ENCODE data around the gene TP73. TPM values are rescaled to one million over a fixed set of nuclear protein-coding genes. Genes with fewer than 3 reads are reported as not detected.
"Not testable (repeated sequence)": the region's sequence is repeated elsewhere in the genome, so short reads cannot be mapped to it uniquely, and the experiment has no call there.

Gene TP73
- total RNA-seq, 1 experiment from 2014 or later, result 10.0 TPM

GRCh38 chr1:3747903-3748302 is 95.6 kb downstream of the TP73 start:
- intact Hi-C loops (cut with micrococcal nuclease; ENCODE audit: unreplicated experiment), result no loop called here
- Histone ChIP-seq H3K4me1 (ENCODE audit: insufficient read depth, low read length, poor library complexity, severe bottlenecking) (peaks cover 11% of the 10 kb centered on the region), H3K36me3 (ENCODE audit: insufficient read depth, low read length, poor library complexity, severe bottlenecking) (no peaks in the 10 kb centered on the region), H3K27me3 (replicated peaks; ENCODE audit: insufficient read depth, low read depth, low read length, poor library complexity) (no peaks in the 10 kb centered on the region), H3K4me3 (ENCODE audit: low read depth, low read length, poor library complexity, severe bottlenecking) (peak overlapping the region; percentile 93), H3K27ac (ENCODE audit: low read depth, low read length, poor library complexity, severe bottlenecking) (no peak overlapping the region), H3K9me3 (ENCODE audit: low read depth, low read length, poor library complexity, severe bottlenecking) (no peaks in the 10 kb centered on the region)
- CTCF ChIA-PET, result no interaction called here
- TF ChIP-seq EZH2 (IDR thresholded peaks at IDR 0.05; ENCODE audit: borderline replicate concordance, low read depth, low read length, poor library complexity, severe bottlenecking) (no peak), CTCF (conservative IDR thresholded peaks at IDR 0.05; ENCODE audit: low read depth, low read length) (no peak)
- DNase-seq (ENCODE audit: low spot score), result no peak
- POLR2A ChIA-PET (ENCODE audit: low non-redundant PET), result interaction anchor here (0.7 kb wide), 1 partner anchor 83 kb away, joined by 4 read pairs; no protein-coding TSS in a partner anchor
- no TSS peak for BruUV-seq (replicated peaks)

DNA sequence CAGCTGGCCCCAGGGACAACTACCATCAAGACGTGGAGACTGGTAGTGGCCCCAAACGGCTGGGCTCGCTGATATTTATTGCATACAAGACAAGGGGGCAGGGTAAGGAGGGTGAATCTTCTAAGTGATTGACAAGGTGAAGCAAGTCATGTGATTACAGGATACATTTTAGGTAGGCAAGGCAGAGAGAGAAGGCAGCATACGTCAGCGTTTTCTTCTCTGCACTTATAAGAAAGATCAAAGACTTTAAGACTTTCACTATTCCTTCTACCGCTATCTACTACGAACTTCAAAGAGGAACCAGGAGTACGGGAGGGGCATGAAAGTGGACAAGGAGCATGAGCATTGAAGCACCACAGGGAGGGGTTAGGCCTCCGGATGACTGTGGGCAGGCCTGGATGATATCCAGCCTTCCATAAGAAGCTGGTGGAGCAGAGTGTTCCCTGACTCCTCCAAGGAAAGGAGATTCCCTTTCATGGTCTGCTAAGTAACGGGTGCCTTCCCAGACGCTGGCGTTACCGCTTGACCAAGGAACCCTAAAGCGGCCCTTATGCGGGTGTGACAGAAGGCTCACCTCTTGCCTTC is 96.1 kb downstream of the TP73 start:
- H3K27me3 ChIP-seq (replicated peaks; ENCODE audit: insufficient read depth, low read depth, low read length, poor library complexity); H3K36me3 ChIP-seq (ENCODE audit: insufficient read depth, low read length, poor library complexity, severe bottlenecking); POLR2A ChIA-PET (ENCODE audit: low non-redundant PET); DNase-seq (ENCODE audit: low spot score); intact Hi-C loops (cut with micrococcal nuclease; ENCODE audit: unreplicated experiment); H3K9me3 ChIP-seq (ENCODE audit: low read depth, low read length, poor library complexity, severe bottlenecking); H3K4me3 ChIP-seq (ENCODE audit: low read depth, low read length, poor library complexity, severe bottlenecking); BruUV-seq (replicated peaks); CTCF ChIA-PET; H3K27ac ChIP-seq (ENCODE audit: low read depth, low read length, poor library complexity, severe bottlenecking): not testable (repeated sequence)
- H3K4me1 ChIP-seq (ENCODE audit: insufficient read depth, low read length, poor library complexity, severe bottlenecking), result peaks cover 11% of the 10 kb centered on the region

- no peak overlapping the region for H3K4me3 ChIP-seq (ENCODE audit: low read depth, low read length, poor library complexity, severe bottlenecking)
- H3K9me3 ChIP-seq (ENCODE audit: low read depth, low read length, poor library complexity, severe bottlenecking), result no peaks in the 10 kb centered on the region
- DNase-seq (ENCODE audit: low spot score), result no peak
- CTCF ChIA-PET, result no interaction called here
- no peaks in the 10 kb centered on the region for H3K27me3 ChIP-seq (replicated peaks; ENCODE audit: insufficient read depth, low read depth, low read length, poor library complexity)
- no TSS peak for BruUV-seq (replicated peaks)
- POLR2A ChIA-PET (ENCODE audit: low non-redundant PET), result no interaction called here
- TF ChIP-seq EZH2 (IDR thresholded peaks at IDR 0.05; ENCODE audit: borderline replicate concordance, low read depth, low read length, poor library complexity, severe bottlenecking) (no peak), CTCF (conservative IDR thresholded peaks at IDR 0.05; ENCODE audit: low read depth, low read length) (no peak)
- peaks cover 11% of the 10 kb centered on the region for H3K4me1 ChIP-seq (ENCODE audit: insufficient read depth, low read length, poor library complexity, severe bottlenecking)
- intact Hi-C loops (cut with micrococcal nuclease; ENCODE audit: unreplicated experiment), result no loop called here
- H3K27ac ChIP-seq (ENCODE audit: low read depth, low read length, poor library complexity, severe bottlenecking), result no peak overlapping the region
- H3K36me3 ChIP-seq (ENCODE audit: insufficient read depth, low read length, poor library complexity, severe bottlenecking), result no peaks in the 10 kb centered on the region
Measured at GRCh38 chr1:3749512-3749911, 97.2 kb downstream of the TP73 start.

DNA sequence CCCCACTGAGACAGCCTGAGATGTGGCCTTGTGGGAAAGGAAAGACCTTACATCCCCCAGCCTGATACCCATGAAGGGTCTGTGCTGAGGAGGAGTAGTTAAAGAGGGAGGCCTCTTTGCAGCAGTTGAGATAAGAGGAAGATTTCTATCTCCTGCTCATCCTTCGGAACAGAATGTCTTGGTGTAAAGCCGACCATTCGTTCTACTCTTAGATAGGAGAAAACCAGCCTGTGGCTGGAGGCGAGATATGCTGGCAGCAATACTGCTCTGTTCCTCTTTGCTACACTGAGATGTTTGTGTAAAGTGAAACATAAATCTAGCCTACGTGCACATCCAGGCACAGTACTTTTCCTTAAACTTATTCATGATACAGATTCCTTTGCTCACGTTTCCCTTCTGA is 98.4 kb downstream of the TP73 start:
- ChIA-PET CTCF (no interaction called here), POLR2A (ENCODE audit: low non-redundant PET) (no interaction called here)

More for the DNA sequence above, 98.4 kb downstream of the TP73 start:
- Histone ChIP-seq H3K4me3 (ENCODE audit: low read depth, low read length, poor library complexity, severe bottlenecking) (no peak overlapping the region), H3K36me3 (ENCODE audit: insufficient read depth, low read length, poor library complexity, severe bottlenecking) (no peaks in the 10 kb centered on the region), H3K27me3 (replicated peaks; ENCODE audit: insufficient read depth, low read depth, low read length, poor library complexity) (no peaks in the 10 kb centered on the region), H3K9me3 (ENCODE audit: low read depth, low read length, poor library complexity, severe bottlenecking) (no peaks in the 10 kb centered on the region), H3K27ac (ENCODE audit: low read depth, low read length, poor library complexity, severe bottlenecking) (no peak overlapping the region), H3K4me1 (ENCODE audit: insufficient read depth, low read length, poor library complexity, severe bottlenecking) (peaks cover 11% of the 10 kb centered on the region)
- no peak for DNase-seq (ENCODE audit: low spot score)
- BruUV-seq (replicated peaks), result no TSS peak
- intact Hi-C loops (cut with micrococcal nuclease; ENCODE audit: unreplicated experiment), result no loop called here
- no peak for TF ChIP-seq CTCF (conservative IDR thresholded peaks at IDR 0.05; ENCODE audit: low read depth, low read length)
- TF ChIP-seq EZH2 (IDR thresholded peaks at IDR 0.05; ENCODE audit: borderline replicate concordance, low read depth, low read length, poor library complexity, severe bottlenecking), result no peak

Measured in A673 (cell line).